K562 (cell line): Measurements from ENCODE around the gene RNF39. TPM values are rescaled to one million over a fixed set of nuclear protein-coding genes. Genes with fewer than 3 reads are reported as not detected.
A peak's percentile ranks its signal among the peaks of the same experiment; 100 is the strongest.

Experiments
- ARID1B ChIP-seq: fragments of 450-650 bp; IDR thresholded peaks from 2 replicates; pipeline ENCODE4 v1.6.1; 2016; ENCODE audit warnings: antibody characterized with exemption, mild to moderate bottlenecking, inconsistent platforms
- ATF4 ChIP-seq: fragments of 450-650 bp; formaldehyde crosslinking; IDR thresholded peaks from 2 replicates; pipeline ENCODE4 v1.4.0; 2022; ENCODE audit warnings: mild to moderate bottlenecking, moderate library complexity
- BRCA1 ChIP-seq, 2 experiments: fragments of 450-650 bp in 1 of 2; sonication (generic) in 1 of 2; formaldehyde crosslinking in 1 of 2; IDR thresholded peaks; 2 replicates each; pipeline versions ENCODE4 v1.5.0 to v1.6.1; 2017 to 2020; ENCODE audit warnings: mild to moderate bottlenecking in 1 of 2, missing genetic modification reagents in 1 of 2
- CAMTA2 ChIP-seq: fragments of 250-450 bp; sonication (Bioruptor Pico); conservative IDR thresholded peaks from 2 replicates; pipeline ENCODE4 v1.5.1; 2022
- ELF2 ChIP-seq: fragments of 250-450 bp; sonication (Bioruptor Pico); IDR thresholded peaks from 2 replicates; pipeline ENCODE4 v1.5.0; 2021; ENCODE audit warnings: mild to moderate bottlenecking
- EP300 ChIP-seq: IDR thresholded peaks from 2 replicates; pipeline ENCODE4 v1.6.1; 2012; ENCODE audit warnings: low read length, improper control_type of control experiment
- ETS2 ChIP-seq: IDR thresholded peaks from 2 replicates; pipeline ENCODE4 v1.6.1; 2016; ENCODE audit warnings: borderline replicate concordance, missing genetic modification characterization, mild to moderate bottlenecking, moderate library complexity, missing compliant biosample characterization; ENCODE audit not compliant: poor library complexity, severe bottlenecking
- EZH2 ChIP-seq: IDR thresholded peaks from 2 replicates; pipeline ENCODE4 v1.6.1; 2012; ENCODE audit warnings: low read depth, mild to moderate bottlenecking, inconsistent platforms, low read length, borderline replicate concordance
- HDAC2 ChIP-seq: fragments of 450-650 bp; IDR thresholded peaks from 2 replicates; pipeline ENCODE4 v1.6.1; 2016; ENCODE audit warnings: mild to moderate bottlenecking
- MTA2 ChIP-seq: fragments of 450-650 bp; IDR thresholded peaks from 2 replicates; pipeline ENCODE4 v1.6.1; 2016; ENCODE audit warnings: low read depth
- POLR2AphosphoS2 ChIP-seq: IDR thresholded peaks from 2 replicates; pipeline ENCODE4 v1.6.1; 2012; ENCODE audit warnings: low read length, improper control_type of control experiment
- RB1 ChIP-seq: fragments of 450-650 bp; IDR thresholded peaks from 2 replicates; pipeline ENCODE4 v1.6.1; 2017; ENCODE audit warnings: low read depth, mild to moderate bottlenecking
- RBM17 ChIP-seq: fragments of 200-400 bp; formaldehyde crosslinking; IDR thresholded peaks from 2 replicates; pipeline ENCODE4 v1.6.1; 2017; ENCODE audit warnings: low read depth, mild to moderate bottlenecking, low read length, borderline replicate concordance
- SREBF1 ChIP-seq: fragments of 150-350 bp; IDR thresholded peaks from 2 replicates; pipeline ENCODE4 v1.6.1; 2014; ENCODE audit warnings: antibody characterized with exemption, low read depth, low read length, borderline replicate concordance
- SRF ChIP-seq, 2 experiments: fragments of 250-450, 450-650 bp in 1 of 2; sonication (Bioruptor Pico) in 1 of 2; sonication (generic) in 1 of 2; formaldehyde crosslinking; IDR thresholded peaks; 2 replicates each; pipeline versions ENCODE4 v1.5.0 to v1.5.1; 2020 to 2022; ENCODE audit warnings: mild to moderate bottlenecking in 1 of 2, missing genetic modification reagents in 1 of 2
- TEAD4 ChIP-seq, 2 experiments: sonication (generic) in 1 of 2; formaldehyde crosslinking in 1 of 2; IDR thresholded peaks; 2 replicates each; pipeline versions ENCODE4 v1.6.1 to v1.8.0; 2012 to 2022; ENCODE audit warnings: borderline replicate concordance in 1 of 2, inconsistent platforms in 1 of 2, low read length in 1 of 2, mild to moderate bottlenecking in 1 of 2, missing genetic modification reagents in 1 of 2
- TSC22D4 ChIP-seq: fragments of 450-650 bp; IDR thresholded peaks from 2 replicates; pipeline ENCODE4 v1.6.1; 2016; ENCODE audit warnings: missing genetic modification characterization, missing biosample characterization, control low read depth
- ZNF124 ChIP-seq: sonication (generic); formaldehyde crosslinking; IDR thresholded peaks from 2 replicates; pipeline ENCODE4 v1.8.1; 2022; ENCODE audit warnings: missing genetic modification reagents
- ZNF184 ChIP-seq: sonication (generic); formaldehyde crosslinking; IDR thresholded peaks from 2 replicates; pipeline ENCODE4 v1.5.0; 2020; ENCODE audit warnings: missing genetic modification reagents
- ZNF57 ChIP-seq: fragments of 450-650 bp; formaldehyde crosslinking; IDR thresholded peaks from 2 replicates; pipeline ENCODE4 v1.4.0; 2020; ENCODE audit warnings: mild to moderate bottlenecking, moderate library complexity
- ZNF589 ChIP-seq: fragments of 200-800 bp; sonication (Bioruptor generic); IDR thresholded peaks from 2 replicates; pipeline ENCODE4 v1.6.1; 2016; ENCODE audit warnings: low read depth, missing genetic modification characterization, missing compliant biosample characterization
- ZNF75A ChIP-seq: fragments of 450-650 bp; formaldehyde crosslinking; IDR thresholded peaks from 2 replicates; pipeline ENCODE4 v1.4.0; 2020; ENCODE audit warnings: mild to moderate bottlenecking
- ZNF764 ChIP-seq: fragments of 250-450 bp; sonication (Bioruptor Pico); IDR thresholded peaks from 2 replicates; pipeline ENCODE4 v1.4.0; 2020; ENCODE audit warnings: low read depth, mild to moderate bottlenecking, moderate library complexity
- ZNF766 ChIP-seq: fragments of 200-800 bp; sonication (Bioruptor generic); conservative IDR thresholded peaks from 2 replicates; pipeline ENCODE4 v1.6.1; 2016; ENCODE audit warnings: missing genetic modification characterization, missing compliant biosample characterization
- ZNF785 ChIP-seq: fragments of 250-450 bp; sonication (Bioruptor Pico); IDR thresholded peaks from 2 replicates; pipeline ENCODE4 v1.4.0; 2020; ENCODE audit warnings: mild to moderate bottlenecking
- polyA plus RNA-seq, 8 experiments: library from polyadenylated mRNA; depleted of rRNA in 4 of 8; stranded (reverse) in 5 of 8; unstranded in 3 of 8; fragments of >200 nt; fragmentation: Nextera tagmentation in 2 of 8; fragmentation: Illumina TruSeq in 1 of 8; extraction: Ambion mirVana in 2 of 8; extraction: Trizol in 1 of 8; gene quantifications; 2 replicates each; pipeline versions ENCODE4 v1.2.1 to v1.2.3, GENCODE V29; 2011 to 2014; ENCODE audit warnings: inconsistent platforms in 1 of 8, missing spikeins in 1 of 8
- total RNA-seq, 7 experiments: library from RNA; depleted of rRNA in 6 of 7; stranded (reverse); fragments of >200 nt in 6 of 7; fragmentation: Illumina TruSeq in 2 of 7; extraction: Trizol in 2 of 7; gene quantifications; 2 replicates each; pipeline versions ENCODE4 v1.2.1 to v1.2.3, GENCODE V29; 2011 to 2021; ENCODE audit warnings: low replicate concordance in 1 of 7
- TF ChIP-seq, protein P1 (sequence below): fragments of 450-650 bp; IDR thresholded peaks from 2 replicates; pipeline ENCODE4 v1.6.1; 2016; ENCODE audit warnings: missing biosample characterization, missing genetic modification characterization
- TF ChIP-seq, protein P2 (sequence below): fragments of 200-800 bp; sonication (Bioruptor generic); IDR thresholded peaks from 2 replicates; pipeline ENCODE4 v1.6.1; 2017; ENCODE audit warnings: missing genetic modification characterization, missing compliant biosample characterization

Gene RNF39
- total and polyA plus RNA-seq, 9 of the 15 experiments (the other 6 are each of a cell fraction or from before 2014, with no cell fraction given) = not detected

DNA sequence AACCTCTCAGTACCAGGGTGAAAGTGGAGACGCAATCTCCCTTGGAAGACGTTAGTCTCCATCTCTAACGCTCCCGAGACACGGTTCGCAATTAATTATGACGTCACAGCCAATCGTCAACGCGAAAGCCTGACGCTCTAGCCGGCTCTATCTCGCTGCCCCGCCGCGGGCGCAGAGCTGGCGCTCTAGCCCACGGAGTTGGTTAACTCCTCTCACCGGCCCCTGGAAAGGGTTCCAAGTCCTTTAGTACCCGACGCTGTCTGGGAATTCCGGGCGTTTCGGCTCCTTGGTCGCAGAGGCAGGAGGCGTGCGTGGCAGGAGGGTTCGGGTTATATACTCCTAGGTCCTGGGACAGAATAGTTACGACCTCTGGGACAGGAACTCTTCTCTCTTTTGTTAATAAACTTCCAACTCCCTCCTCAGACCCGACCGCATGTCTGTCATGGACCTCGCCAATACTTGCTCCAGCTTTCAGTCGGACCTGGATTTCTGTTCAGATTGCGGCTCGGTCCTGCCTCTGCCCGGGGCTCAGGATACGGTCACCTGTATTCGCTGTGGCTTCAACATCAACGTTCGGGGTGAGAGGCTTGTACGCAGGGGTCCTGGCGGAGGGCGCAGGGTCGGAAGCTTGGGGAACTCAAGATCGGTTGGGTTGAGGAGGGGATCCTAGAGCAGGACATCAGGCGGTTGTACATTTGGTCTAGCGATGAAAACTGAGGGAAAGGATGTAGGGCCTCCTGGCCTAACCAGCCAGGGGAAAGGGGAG lies 14.3 kb downstream of the RNF39 start, which contains the start of gene POLR1H (continued):
- TF ChIP-seq BRCA1 (IDR thresholded peaks at IDR 0.05) (no peak), BRCA1 (CRISPR knock-in tag; IDR thresholded peaks at IDR 0.05) (no peak), ATF4 (CRISPR knock-in tag) (no peak), HDAC2 (0 out of 2 replicates have a peak, but pooled peaks have one; percentile 58), ZNF764 (CRISPR knock-in tag) (no peak), RB1 (peak; percentile 85), EP300 (peak; percentile 77), ZNF57 (CRISPR knock-in tag) (no peak), ZNF766 (peak; percentile 62; the same call in 1 of the 2 replicates), ARID1B (peak; percentile 27; the same call in 1 of the 2 replicates), SRF (CRISPR knock-in tag; IDR thresholded peaks at IDR 0.05) (no peak), RBM17 (no peak), CAMTA2 (CRISPR knock-in tag) (no peak), ETS2 (tag) (no peak), TEAD4 (IDR thresholded peaks at IDR 0.05; ENCODE audit: low read length) (peak; percentile 55; the same call in 1 of the 2 replicates), TEAD4 (CRISPR knock-in tag; IDR thresholded peaks at IDR 0.05; ENCODE audit: borderline replicate concordance) (no peak), MTA2 (no peak), SREBF1 (peak; percentile 61; the same call in 1 of the 2 replicates), POLR2AphosphoS2 (0 out of 2 replicates have a peak, but pooled peaks have one; percentile 54), ZNF124 (CRISPR knock-in tag) (no peak), ZNF75A (CRISPR knock-in tag) (no peak), TSC22D4 (tag) (no peak), ZNF184 (no peak), ELF2 (CRISPR knock-in tag) (no peak), EZH2 (no peak), ZNF589 (CRISPR knock-in tag) (no peak), ZNF785 (CRISPR knock-in tag) (no peak)
- TF ChIP-seq, protein P1, sequence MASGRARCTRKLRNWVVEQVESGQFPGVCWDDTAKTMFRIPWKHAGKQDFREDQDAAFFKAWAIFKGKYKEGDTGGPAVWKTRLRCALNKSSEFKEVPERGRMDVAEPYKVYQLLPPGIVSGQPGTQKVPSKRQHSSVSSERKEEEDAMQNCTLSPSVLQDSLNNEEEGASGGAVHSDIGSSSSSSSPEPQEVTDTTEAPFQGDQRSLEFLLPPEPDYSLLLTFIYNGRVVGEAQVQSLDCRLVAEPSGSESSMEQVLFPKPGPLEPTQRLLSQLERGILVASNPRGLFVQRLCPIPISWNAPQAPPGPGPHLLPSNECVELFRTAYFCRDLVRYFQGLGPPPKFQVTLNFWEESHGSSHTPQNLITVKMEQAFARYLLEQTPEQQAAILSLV (tag) = no peak
- TF ChIP-seq, protein P2, sequence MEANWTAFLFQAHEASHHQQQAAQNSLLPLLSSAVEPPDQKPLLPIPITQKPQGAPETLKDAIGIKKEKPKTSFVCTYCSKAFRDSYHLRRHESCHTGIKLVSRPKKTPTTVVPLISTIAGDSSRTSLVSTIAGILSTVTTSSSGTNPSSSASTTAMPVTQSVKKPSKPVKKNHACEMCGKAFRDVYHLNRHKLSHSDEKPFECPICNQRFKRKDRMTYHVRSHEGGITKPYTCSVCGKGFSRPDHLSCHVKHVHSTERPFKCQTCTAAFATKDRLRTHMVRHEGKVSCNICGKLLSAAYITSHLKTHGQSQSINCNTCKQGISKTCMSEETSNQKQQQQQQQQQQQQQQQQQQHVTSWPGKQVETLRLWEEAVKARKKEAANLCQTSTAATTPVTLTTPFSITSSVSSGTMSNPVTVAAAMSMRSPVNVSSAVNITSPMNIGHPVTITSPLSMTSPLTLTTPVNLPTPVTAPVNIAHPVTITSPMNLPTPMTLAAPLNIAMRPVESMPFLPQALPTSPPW (CRISPR knock-in tag) = peak; percentile 55; the same call in 1 of the 2 replicates
